ENCODE data around the gene ANO1. TPM values are rescaled to one million over a fixed set of nuclear protein-coding genes. Genes with fewer than 3 reads are reported as not detected.

Gene ANO1
- total RNA-seq, 4 donors from 2014 or later: 87.7 to 133 (median 108) TPM

DNA sequence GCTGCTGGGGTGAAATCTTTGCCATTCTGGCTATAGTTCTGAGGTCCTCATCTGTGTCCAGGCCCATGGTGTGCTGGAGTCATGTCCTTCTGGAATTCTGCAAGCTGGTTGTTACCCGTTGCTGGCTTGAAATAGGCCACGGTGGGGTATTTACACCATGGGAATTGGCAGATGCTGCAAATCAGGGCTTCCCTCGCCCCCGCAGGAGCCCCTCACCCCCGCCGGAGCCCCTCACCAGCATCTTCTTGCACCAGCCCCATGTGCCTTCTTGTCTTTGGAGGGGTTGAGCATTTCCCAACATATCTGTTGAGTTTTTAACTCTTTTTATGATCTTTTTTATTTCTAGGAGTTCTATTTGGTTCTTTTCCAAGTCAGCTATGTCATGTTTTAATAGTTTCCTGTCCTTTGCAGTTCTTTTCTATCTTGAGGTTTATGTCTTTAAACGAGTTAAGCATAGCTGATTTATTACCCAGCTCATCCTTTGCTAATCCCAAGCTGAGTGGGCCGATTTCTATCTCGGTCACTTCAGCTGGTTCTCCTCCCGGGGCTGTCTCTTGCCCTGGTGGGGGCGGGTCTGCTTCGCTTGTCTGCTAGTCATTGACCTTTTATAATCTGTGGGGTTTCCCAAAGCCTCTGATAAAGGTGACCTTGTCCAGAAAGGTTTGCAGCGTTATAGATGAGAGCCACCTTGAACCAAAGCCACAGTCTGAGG is 17.6 kb downstream of the ANO1 start:
- H3K27me3 ChIP-seq: no peaks in the 10 kb centered on the region
- DNase-seq (ENCODE audit: low spot score in 2 of 2): no peak
- TF ChIP-seq, protein P1, sequence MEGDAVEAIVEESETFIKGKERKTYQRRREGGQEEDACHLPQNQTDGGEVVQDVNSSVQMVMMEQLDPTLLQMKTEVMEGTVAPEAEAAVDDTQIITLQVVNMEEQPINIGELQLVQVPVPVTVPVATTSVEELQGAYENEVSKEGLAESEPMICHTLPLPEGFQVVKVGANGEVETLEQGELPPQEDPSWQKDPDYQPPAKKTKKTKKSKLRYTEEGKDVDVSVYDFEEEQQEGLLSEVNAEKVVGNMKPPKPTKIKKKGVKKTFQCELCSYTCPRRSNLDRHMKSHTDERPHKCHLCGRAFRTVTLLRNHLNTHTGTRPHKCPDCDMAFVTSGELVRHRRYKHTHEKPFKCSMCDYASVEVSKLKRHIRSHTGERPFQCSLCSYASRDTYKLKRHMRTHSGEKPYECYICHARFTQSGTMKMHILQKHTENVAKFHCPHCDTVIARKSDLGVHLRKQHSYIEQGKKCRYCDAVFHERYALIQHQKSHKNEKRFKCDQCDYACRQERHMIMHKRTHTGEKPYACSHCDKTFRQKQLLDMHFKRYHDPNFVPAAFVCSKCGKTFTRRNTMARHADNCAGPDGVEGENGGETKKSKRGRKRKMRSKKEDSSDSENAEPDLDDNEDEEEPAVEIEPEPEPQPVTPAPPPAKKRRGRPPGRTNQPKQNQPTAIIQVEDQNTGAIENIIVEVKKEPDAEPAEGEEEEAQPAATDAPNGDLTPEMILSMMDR (IDR thresholded peaks at IDR 0.05): no peak
- TF ChIP-seq EP300 (IDR thresholded peaks at IDR 0.05) (no peak), POLR2A (IDR thresholded peaks at IDR 0.05) (no peak), POLR2AphosphoS5 (IDR thresholded peaks at IDR 0.05) (no peak)
- 68% methylated on average over 13 of the region's 13 CpGs for WGBS
- H3K27ac ChIP-seq: no peak overlapping the region
- no peak overlapping the region for H3K4me3 ChIP-seq
- H3K4me1 ChIP-seq: peaks cover 19% of the 10 kb centered on the region
- H3K9me3 ChIP-seq: no peaks in the 10 kb centered on the region
- no peaks in the 10 kb centered on the region for H3K36me3 ChIP-seq

DNA sequence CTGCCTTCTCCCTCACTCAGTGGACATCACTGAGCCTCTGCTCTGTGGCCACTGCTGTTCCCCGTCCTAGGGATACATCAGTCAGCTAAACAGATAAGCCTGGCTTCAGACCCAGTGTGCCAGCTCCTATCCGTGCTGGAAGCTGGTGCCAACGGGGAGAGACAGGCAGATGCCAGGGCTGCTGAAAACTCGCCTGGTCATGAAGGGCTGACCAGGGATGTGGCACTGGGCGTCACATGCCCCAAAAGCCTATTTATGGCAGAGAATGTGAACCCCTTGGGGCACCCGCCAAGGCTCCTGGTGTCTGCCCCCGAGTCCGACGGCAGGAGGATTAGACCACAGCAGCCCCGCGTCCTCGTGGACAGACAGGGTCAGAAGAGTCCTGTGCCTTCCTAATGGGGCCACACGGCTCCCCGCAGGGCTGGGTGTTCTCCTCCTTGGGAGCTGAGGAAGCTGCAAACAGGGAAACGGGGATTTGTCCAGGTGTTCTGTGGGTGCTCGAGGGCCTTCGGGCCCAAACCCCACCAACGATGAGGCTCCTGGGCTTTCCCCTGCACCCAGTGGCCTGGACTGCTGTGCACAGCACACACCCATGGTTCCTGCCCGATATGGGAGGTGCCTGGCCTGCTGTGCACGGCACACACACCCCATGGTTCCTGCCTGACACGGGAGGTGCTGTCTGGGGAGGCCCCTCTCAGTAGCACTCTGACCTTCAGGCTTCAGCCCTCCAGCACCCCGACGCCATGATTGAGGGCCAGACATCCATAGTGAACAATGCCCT is 19.9 kb downstream of the ANO1 start:
- H3K4me1 ChIP-seq: no peaks in the 10 kb centered on the region
- TF ChIP-seq, protein P1 (IDR thresholded peaks at IDR 0.05): no peak
- H3K27ac ChIP-seq: no peak overlapping the region
- H3K27me3 ChIP-seq: peaks cover 8% of the 10 kb centered on the region
- H3K36me3 ChIP-seq: no peaks in the 10 kb centered on the region
- 75% methylated on average over 12 of the region's 23 CpGs for WGBS
- no peak for DNase-seq (ENCODE audit: low spot score in 2 of 2)
- H3K9me3 ChIP-seq: no peaks in the 10 kb centered on the region
- no peak overlapping the region for H3K4me3 ChIP-seq

DNA sequence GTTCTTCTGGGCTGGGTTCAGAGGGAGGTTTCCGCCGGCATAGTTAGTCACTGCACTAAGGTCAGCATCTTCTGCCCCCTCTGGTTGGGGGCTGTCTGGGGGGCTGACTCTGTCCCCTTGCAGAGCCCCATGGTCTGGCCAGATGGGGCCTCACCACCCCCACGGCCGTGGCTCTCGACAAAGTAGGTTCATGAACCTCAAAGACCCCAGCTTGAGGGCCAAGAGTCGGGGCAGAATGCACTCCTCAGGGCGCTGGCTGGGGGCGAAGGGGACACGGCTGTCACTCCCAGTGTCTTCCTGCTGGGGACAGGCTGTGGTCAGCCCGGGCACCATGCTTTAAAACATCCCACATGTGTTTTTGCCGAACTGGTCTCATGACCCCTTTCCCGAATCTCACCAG is 20.8 kb downstream of the ANO1 start:
- WGBS: 78% methylated on average over 12 of the region's 12 CpGs
- no peak for DNase-seq (ENCODE audit: low spot score in 2 of 2)

DNA sequence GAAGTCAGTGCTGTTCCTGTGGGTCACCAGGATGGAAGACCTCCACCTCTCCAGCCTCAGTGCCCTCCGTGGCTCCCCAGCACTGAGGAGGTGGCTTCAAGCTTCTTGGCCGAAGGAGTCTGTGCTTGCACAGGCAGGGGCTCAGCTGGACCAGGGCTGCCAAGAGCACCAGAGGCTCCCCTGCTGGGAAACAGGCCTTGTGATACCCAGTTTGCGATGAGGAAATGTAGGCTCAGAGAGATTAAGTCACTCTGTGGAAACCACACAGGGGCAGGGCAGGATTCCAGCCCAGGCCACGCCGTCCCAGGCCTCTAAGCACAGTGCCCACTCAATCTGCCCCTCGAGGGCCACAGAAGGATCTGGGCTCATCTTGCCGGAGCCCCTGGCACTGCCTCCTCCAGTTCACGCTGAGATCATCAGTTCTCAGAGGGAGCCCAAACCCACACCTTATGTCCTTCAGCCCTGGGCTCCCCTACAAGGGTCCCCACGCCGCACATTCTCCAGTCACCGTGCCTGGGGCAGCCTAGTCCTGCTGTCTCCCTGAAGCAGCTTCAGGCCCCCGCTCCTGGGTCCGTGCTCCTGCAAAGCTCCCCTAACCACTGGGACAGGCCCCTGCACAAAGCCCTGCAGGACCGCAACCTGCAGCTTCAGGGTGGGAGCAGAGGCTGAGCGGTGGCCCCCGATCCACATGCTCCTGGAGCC is 21.6 kb downstream of the ANO1 start:
- no peak overlapping the region for H3K4me3 ChIP-seq
- H3K27ac ChIP-seq: no peak overlapping the region
- no peaks in the 10 kb centered on the region for H3K9me3 ChIP-seq
- no peaks in the 10 kb centered on the region for H3K36me3 ChIP-seq
- DNase-seq (ENCODE audit: low spot score in 2 of 2): no peak
- TF ChIP-seq, protein P1 (IDR thresholded peaks at IDR 0.05): no peak
- TF ChIP-seq POLR2A (IDR thresholded peaks at IDR 0.05): no peak
- no peak for TF ChIP-seq EP300 (IDR thresholded peaks at IDR 0.05)
- no peak for TF ChIP-seq POLR2AphosphoS5 (IDR thresholded peaks at IDR 0.05)
- WGBS: 93% methylated on average over 12 of the region's 16 CpGs
- peaks cover 11% of the 10 kb centered on the region for H3K27me3 ChIP-seq
- H3K4me1 ChIP-seq: no peaks in the 10 kb centered on the region

More for the DNA sequence above, 20.8 kb downstream of the ANO1 start:
- Histone ChIP-seq H3K27ac (no peak overlapping the region), H3K27me3 (peaks cover 8% of the 10 kb centered on the region), H3K4me3 (no peak overlapping the region), H3K4me1 (no peaks in the 10 kb centered on the region), H3K36me3 (no peaks in the 10 kb centered on the region), H3K9me3 (no peaks in the 10 kb centered on the region)
- no peak for TF ChIP-seq POLR2A (IDR thresholded peaks at IDR 0.05)
- no peak for TF ChIP-seq EP300 (IDR thresholded peaks at IDR 0.05)
- TF ChIP-seq POLR2AphosphoS5 (IDR thresholded peaks at IDR 0.05): no peak
- TF ChIP-seq, protein P1 (IDR thresholded peaks at IDR 0.05): no peak

DNA sequence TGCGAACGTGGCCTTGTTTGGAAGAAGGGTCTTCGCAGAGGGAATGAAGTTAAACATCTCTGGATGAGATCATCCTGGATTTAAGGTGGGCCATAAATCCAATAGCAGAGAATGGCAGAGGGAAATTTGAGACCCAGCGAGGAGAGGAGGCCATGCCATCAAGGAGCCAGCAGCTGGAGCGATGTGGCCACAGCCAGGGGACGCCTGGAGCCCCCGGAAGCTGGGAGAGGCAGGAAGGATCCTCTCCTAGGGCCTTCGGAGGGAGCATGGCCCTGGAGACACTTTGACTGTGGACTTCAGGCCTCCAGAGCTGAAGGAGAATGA is 22.1 kb downstream of the ANO1 start:
- Histone ChIP-seq H3K27me3 (peaks cover 11% of the 10 kb centered on the region), H3K4me1 (no peaks in the 10 kb centered on the region), H3K36me3 (no peaks in the 10 kb centered on the region), H3K27ac (no peak overlapping the region), H3K4me3 (no peak overlapping the region), H3K9me3 (no peaks in the 10 kb centered on the region)
- DNase-seq (ENCODE audit: low spot score in 2 of 2): no peak
- TF ChIP-seq, protein P1 (IDR thresholded peaks at IDR 0.05): no peak
- TF ChIP-seq EP300 (IDR thresholded peaks at IDR 0.05): no peak
- no peak for TF ChIP-seq POLR2AphosphoS5 (IDR thresholded peaks at IDR 0.05)
- WGBS: 82% methylated on average over 8 of the region's 8 CpGs
